ENCODE data around the gene ANKRD40CL.
A peak's percentile ranks its signal among the peaks of the same experiment; 100 is the strongest.
"Not testable (repeated sequence)": the region's sequence is repeated elsewhere in the genome, so short reads cannot be mapped to it uniquely, and the experiment has no call there.

The ANKRD40CL gene

DNA sequence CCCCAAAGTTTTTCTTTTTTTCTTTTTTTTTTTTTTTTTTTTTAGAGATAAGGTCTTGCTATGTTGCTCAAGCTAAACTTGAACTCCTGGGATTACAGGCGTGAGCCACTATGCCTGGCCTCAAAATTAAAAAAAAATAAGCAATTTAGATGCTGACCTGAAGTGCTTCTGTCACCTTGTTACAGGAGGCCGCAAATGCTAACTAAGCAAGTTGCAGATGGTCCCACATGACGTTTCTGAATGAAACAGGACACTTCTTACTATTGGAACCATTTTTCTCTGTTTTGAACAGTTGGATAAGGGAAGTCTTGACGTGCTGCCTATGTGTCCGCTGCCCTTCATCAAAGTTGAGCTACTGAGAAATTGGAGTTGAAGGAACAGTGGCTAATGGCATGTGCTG lies 8.8 kb downstream of the ANKRD40CL start:
- DNase-seq = no peak

DNA sequence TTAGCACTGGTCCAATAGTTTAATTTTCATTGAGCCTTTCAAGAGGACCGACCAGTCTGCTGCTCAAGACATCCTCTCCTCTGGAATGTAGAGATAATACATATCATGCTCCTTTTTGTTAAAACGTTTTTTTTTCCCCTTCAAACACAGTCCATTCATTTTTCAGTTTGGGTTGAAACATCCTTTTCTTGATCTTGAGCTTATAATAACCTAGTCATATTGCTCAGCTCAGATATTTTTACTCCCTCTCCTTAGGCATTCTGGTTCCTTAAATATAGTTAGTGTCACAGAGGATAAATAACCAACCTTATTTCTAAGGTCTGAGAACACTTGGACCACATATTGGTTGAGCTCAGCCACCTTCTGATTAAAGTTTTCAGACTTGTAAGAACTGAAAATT lies 12.8 kb downstream of the ANKRD40CL start:
- DNase-seq = no peak

DNA sequence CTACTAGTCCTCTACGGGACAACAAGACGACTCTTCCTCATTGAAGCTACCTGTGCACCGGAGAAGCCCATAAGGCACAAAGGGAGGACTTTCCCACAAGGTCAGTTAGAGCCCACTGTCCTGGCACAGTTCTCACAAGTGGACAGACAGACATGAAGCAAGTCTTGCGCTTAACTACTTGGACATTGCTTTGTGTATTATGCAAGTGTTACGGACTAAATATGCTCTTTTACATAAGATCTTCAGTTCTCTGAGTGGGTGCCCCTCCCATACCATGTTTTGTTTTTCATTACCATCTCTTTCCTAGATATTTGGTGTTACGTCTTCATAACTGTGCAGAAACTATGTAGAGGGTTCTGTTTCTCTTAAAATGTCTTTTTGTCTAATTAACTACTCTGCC lies 18.1 kb downstream of the ANKRD40CL start:
- no peak for DNase-seq

DNA sequence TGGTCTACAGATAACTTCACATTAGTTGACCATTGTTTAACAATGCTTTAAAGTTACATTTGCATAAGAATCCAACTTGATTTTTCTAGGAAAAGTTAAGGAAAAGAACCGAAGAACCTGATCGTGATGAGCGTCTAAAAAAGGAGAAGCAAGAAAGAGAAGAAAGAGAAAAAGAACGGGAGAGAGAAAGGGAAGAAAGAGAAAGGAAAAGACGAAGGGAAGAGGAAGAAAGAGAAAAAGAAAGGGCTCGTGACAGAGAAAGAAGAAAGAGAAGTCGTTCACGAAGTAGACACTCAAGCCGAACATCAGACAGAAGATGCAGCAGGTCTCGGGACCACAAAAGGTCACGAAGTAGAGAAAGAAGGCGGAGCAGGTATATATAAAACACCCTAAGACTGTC lies 21.7 kb downstream of the ANKRD40CL start:
- no peak for DNase-seq

- DNase-seq = no peak
Measured at GRCh38 chr17:50739098-50739497, 28.2 kb downstream of the ANKRD40CL start.

DNA sequence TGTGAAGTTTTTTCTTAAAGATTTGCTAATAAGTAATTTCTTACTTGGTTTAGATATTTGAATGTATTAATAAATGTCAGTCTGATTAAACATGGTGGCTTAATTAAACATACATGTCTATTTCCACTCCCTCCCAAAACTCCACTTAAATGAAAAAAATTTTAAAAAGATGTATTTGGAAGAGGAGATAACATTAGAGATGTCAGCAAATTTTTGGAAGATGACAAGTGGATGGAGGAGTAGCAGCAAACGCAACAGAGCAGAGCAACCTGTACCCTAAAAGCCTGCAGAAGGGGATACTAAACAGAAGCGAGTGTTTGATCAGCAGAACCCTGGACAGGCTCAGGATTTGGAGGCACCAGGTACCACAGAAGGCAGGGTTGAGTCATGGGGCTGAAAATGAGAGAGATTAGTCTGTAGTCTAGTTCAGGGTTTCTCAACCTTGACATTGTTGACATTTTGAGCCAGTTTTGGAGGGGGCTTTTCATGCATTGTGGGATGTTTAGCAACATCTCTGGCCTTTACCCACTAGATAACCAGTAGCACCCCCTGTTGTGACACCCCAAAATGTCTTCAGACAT lies 30.1 kb downstream of the ANKRD40CL start:
- DNase-seq = no peak

GRCh38 chr17:50735287-50735686 lies 32.0 kb downstream of the ANKRD40CL start:
- no peak for DNase-seq

- DNase-seq = no peak
Measured at GRCh38 chr17:50731575-50732460, 35.5 kb downstream of the ANKRD40CL start.

GRCh38 chr17:50728881-50729765 lies 38.2 kb downstream of the ANKRD40CL start:
- no peak for DNase-seq

DNA sequence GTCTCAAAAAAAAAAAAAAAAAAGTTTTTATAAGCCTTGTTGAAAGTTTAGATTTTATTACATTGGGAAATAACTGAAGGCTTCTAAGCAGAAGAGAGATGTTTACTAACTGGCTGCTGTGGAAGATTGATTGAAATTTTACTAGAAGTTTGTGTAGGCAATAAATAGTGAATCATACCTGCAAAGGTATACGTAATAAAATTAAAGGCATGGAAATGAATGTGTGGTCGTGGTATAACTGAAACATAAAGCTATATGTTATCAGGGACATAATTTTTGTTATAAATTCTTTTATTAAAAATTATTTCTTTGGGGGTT lies 39.2 kb downstream of the ANKRD40CL start:
- no peak for DNase-seq

GRCh38 chr17:50725769-50726655 lies 41.3 kb downstream of the ANKRD40CL start:
- no peak for DNase-seq

- not testable (repeated sequence) for DNase-seq
Measured at GRCh38 chr17:50724622-50725021, 42.7 kb downstream of the ANKRD40CL start.

DNA sequence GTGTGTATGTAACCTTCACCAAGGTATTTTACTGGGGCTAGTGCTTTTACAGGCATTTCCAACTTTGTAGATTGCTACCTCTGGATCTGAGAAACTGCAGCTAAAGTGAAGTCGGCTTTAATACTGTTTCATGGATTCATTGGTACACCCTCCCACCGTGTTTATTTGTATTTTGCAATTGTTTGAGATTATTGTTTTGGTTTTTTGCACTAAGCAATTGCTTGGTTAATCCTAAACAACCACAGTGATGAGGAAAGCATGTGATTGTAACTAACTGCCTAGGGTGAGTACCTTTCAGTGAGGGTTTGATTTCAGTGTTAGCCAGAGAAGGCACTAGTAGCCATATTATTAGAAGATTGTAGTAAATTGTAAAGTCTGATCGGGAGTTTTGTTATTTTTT lies 44.6 kb downstream of the ANKRD40CL start:
- no peak for DNase-seq

GRCh38 chr17:50721194-50722010 lies 45.9 kb downstream of the ANKRD40CL start:
- DNase-seq = no peak

DNA sequence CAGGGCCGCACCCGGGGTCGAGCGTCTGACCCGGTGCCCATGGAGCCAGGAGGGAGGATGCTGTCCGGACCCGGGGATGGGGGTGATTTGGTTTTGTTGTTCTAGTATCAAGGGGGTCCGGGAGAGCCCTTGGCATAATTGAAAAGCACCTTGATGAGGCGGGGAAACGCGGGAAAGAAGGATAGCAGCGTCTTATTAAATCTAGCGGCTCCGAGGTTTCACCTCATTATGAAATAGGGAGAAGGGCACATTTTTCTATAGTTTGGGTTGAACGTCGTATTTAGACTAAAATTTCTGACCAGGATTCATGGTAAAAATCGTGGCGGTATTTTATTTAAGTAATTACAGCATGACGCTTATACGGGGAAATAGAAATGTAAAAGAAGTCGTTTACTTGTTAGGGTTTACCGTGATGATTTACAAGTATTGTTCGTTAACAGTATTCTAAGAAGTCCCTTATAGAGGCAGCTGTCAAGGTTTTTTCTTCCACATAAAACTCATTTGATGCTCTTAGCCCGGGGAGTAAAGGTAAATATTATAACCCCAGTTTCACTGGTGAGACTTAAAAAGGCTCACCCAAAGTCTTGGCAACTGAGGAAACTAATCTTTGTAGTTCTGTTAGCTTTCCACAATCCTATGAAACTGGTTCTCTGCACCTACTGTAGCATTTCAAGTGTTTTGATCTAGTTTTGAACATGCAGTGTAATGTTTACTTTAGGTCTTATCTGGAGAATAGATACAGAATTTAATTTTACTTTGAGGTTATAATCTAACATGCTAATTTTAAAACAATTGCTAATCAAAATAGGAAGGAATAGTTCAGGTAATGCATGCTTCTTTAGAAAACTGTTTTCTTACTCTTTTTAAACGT lies 47.2 kb downstream of the ANKRD40CL start:
- no peak for DNase-seq

DNA sequence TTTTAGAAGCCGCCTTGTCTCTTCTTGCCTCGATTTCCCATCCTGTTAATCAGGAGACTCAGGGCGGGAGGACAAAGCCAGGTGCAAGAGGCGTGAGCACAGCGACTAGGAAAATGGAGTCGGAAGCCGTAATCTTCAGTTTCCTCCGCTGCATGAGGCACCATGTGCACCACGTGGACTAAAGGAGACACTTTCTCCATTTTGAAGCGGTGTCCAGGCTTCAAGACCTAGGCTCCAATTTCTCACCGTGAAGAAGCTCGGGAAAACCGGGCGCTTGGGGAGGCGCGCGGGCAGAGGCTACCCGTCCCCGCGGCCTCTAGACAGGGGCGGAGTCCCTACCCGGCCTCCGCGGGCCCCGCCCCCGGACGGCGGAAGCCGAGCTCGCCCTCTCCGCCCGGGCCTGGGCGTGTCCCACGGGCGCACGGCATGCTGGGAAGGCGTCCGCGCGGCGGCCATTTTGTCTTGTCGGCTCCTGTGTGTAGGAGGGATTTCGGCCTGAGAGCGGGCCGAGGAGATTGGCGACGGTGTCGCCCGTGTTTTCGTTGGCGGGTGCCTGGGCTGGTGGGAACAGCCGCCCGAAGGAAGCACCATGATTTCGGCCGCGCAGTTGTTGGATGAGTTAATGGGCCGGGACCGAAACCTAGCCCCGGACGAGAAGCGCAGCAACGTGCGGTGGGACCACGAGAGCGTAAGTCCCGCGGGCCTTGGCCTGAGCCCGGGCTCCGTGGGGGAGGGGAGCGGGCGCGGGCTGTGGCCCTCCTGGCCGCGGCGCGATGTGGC lies 48.0 kb downstream of the ANKRD40CL start, which contains the start of gene LUC7L3:
LUC7L3 (plus strand) TSS at position 460 of the 780 bp plus-strand sequence; CDS start at position 590, 130 bp downstream.
- peak; percentile 94 for DNase-seq

GRCh38 chr17:50715471-50715870 lies 51.8 kb downstream of the ANKRD40CL start:
- peak; percentile 39 for DNase-seq

DNA sequence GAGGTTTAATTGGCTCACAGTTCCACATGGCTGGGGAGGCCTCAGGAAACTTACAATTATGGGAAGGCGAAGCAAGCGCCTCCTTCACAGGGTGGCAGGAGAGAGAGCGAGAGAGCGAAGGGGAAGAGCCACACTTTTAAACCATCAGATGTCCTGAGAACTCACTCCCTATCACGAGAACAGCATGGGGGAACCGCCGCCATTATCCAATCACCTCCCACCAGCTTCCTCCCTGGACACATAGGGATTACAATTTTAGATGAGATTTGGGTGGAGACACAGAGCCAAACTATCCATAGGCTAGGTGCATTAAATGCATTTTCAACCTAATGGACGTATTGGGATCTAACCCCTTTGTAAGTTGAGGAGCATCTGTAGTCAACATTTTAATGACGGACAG lies 54.7 kb downstream of the ANKRD40CL start:
- no peak for DNase-seq

Measured in EL (cell line).